ENCODE data around the gene GALNTL6. TPM values are rescaled to one million over a fixed set of nuclear protein-coding genes. Genes with fewer than 3 reads are reported as not detected.

GALNTL6 gene
- total RNA-seq, 2 donors from 2014 or later, result 0.71 TPM; not detected in 1

GRCh38 chr4:171779301-171779700 lies 33.9 kb upstream of the GALNTL6 start:
- H3K36me3 Mint-ChIP-seq (ENCODE audit: low read depth), result no peaks in the 10 kb centered on the region

GRCh38 chr4:171785388-171785787 lies 27.8 kb upstream of the GALNTL6 start:
- no peaks in the 10 kb centered on the region for H3K27me3 ChIP-seq (ENCODE audit: control insufficient read depth, insufficient read depth, low read length, poor library complexity, severe bottlenecking)
- H3K9ac ChIP-seq (ENCODE audit: extremely low read depth, low read length, poor library complexity, severe bottlenecking), result no peak overlapping the region
- no peaks in the 10 kb centered on the region for H3K36me3 Mint-ChIP-seq (ENCODE audit: low read depth)
- TF ChIP-seq, protein P1, sequence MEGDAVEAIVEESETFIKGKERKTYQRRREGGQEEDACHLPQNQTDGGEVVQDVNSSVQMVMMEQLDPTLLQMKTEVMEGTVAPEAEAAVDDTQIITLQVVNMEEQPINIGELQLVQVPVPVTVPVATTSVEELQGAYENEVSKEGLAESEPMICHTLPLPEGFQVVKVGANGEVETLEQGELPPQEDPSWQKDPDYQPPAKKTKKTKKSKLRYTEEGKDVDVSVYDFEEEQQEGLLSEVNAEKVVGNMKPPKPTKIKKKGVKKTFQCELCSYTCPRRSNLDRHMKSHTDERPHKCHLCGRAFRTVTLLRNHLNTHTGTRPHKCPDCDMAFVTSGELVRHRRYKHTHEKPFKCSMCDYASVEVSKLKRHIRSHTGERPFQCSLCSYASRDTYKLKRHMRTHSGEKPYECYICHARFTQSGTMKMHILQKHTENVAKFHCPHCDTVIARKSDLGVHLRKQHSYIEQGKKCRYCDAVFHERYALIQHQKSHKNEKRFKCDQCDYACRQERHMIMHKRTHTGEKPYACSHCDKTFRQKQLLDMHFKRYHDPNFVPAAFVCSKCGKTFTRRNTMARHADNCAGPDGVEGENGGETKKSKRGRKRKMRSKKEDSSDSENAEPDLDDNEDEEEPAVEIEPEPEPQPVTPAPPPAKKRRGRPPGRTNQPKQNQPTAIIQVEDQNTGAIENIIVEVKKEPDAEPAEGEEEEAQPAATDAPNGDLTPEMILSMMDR (conservative IDR thresholded peaks at IDR 0.05), result peak; percentile 33
- H3K27ac Mint-ChIP-seq, result no peak overlapping the region
- no peaks in the 10 kb centered on the region for H3K4me1 Mint-ChIP-seq
- H3K9me3 Mint-ChIP-seq, result peaks cover 21% of the 10 kb centered on the region
- no peak overlapping the region for H3K4me3 ChIP-seq (ENCODE audit: low read length)
- H3K27ac ChIP-seq (ENCODE audit: low read depth, low read length), result no peak overlapping the region
- no peak overlapping the region for H3K4me3 Mint-ChIP-seq
- no peaks in the 10 kb centered on the region for H3K27me3 Mint-ChIP-seq (ENCODE audit: insufficient read depth)
- peaks cover 6% of the 10 kb centered on the region for H3K9me3 ChIP-seq (ENCODE audit: control insufficient read depth, low read length)
- H3K4me1 ChIP-seq (ENCODE audit: control insufficient read depth, insufficient read depth, low read length), result no peaks in the 10 kb centered on the region
- no peak for DNase-seq
- no peaks in the 10 kb centered on the region for H3K36me3 ChIP-seq (ENCODE audit: control insufficient read depth, insufficient read depth, low read length)
- 86 to 100% methylated on average over 1 to 2 of the region's 3 CpGs for WGBS, 2 experiments (ENCODE audit: insufficient coverage in 1 of 2, insufficient read length in 1 of 2)

More at GRCh38 chr4:171779301-171779700, 33.9 kb upstream of the GALNTL6 start:
- Mint-ChIP-seq H3K4me3 (no peak overlapping the region), H3K9me3 (peaks cover 21% of the 10 kb centered on the region), H3K4me1 (no peaks in the 10 kb centered on the region), H3K27ac (no peak overlapping the region), H3K27me3 (ENCODE audit: insufficient read depth) (no peaks in the 10 kb centered on the region)
- Histone ChIP-seq H3K4me1 (ENCODE audit: control insufficient read depth, insufficient read depth, low read length) (no peaks in the 10 kb centered on the region), H3K9me3 (ENCODE audit: control insufficient read depth, low read length) (peaks cover 6% of the 10 kb centered on the region), H3K4me3 (ENCODE audit: low read length) (no peak overlapping the region), H3K27me3 (ENCODE audit: control insufficient read depth, insufficient read depth, low read length, poor library complexity, severe bottlenecking) (no peaks in the 10 kb centered on the region), H3K36me3 (ENCODE audit: control insufficient read depth, insufficient read depth, low read length) (no peaks in the 10 kb centered on the region), H3K27ac (ENCODE audit: low read depth, low read length) (no peak overlapping the region), H3K9ac (ENCODE audit: extremely low read depth, low read length, poor library complexity, severe bottlenecking) (no peak overlapping the region)
- 100% methylated on average over 2 of the region's 5 CpGs; no CpG with 5 or more reads in 1 of the 2 experiments for WGBS, 2 experiments (ENCODE audit: insufficient coverage in 1 of 2, insufficient read length in 1 of 2)
- no peak for DNase-seq
- TF ChIP-seq, protein P1 (conservative IDR thresholded peaks at IDR 0.05), result no peak

- Histone ChIP-seq H3K4me1 (ENCODE audit: control insufficient read depth, insufficient read depth, low read length) (no peaks in the 10 kb centered on the region), H3K27ac (ENCODE audit: low read depth, low read length) (no peak overlapping the region), H3K27me3 (ENCODE audit: control insufficient read depth, insufficient read depth, low read length, poor library complexity, severe bottlenecking) (no peaks in the 10 kb centered on the region), H3K9ac (ENCODE audit: extremely low read depth, low read length, poor library complexity, severe bottlenecking) (no peak overlapping the region), H3K36me3 (ENCODE audit: control insufficient read depth, insufficient read depth, low read length) (no peaks in the 10 kb centered on the region), H3K9me3 (ENCODE audit: control insufficient read depth, low read length) (no peaks in the 10 kb centered on the region), H3K4me3 (ENCODE audit: low read length) (no peak overlapping the region)
- no peaks in the 10 kb centered on the region for H3K4me1 Mint-ChIP-seq
- no peak overlapping the region for H3K4me3 Mint-ChIP-seq
- DNase-seq, result no peak
- WGBS, 2 experiments (ENCODE audit: insufficient coverage in 1 of 2, insufficient read length in 1 of 2), result 86 to 94% methylated on average over 2 to 5 of the region's 5 CpGs
- TF ChIP-seq, protein P1 (conservative IDR thresholded peaks at IDR 0.05), result no peak
- no peak overlapping the region for H3K27ac Mint-ChIP-seq
- H3K9me3 Mint-ChIP-seq, result no peaks in the 10 kb centered on the region
- no peaks in the 10 kb centered on the region for H3K27me3 Mint-ChIP-seq (ENCODE audit: insufficient read depth)
- no peaks in the 10 kb centered on the region for H3K36me3 Mint-ChIP-seq (ENCODE audit: low read depth)
These were observed 19.5 kb upstream of the GALNTL6 start for GRCh38 chr4:171793723-171794122.

All from endodermal cell (in vitro differentiated cells).